GM19099 (cell line): ENCODE measurements around the gene CIRBP.

Source experiments
- POLR2A ChIP-seq: IDR thresholded peaks from 3 replicates; pipeline ENCODE4 v1.6.1; 2011; ENCODE audit warnings: low read depth; ENCODE audit not compliant: insufficient read length; ENCODE audit errors: extremely low read depth

The CIRBP gene

DNA sequence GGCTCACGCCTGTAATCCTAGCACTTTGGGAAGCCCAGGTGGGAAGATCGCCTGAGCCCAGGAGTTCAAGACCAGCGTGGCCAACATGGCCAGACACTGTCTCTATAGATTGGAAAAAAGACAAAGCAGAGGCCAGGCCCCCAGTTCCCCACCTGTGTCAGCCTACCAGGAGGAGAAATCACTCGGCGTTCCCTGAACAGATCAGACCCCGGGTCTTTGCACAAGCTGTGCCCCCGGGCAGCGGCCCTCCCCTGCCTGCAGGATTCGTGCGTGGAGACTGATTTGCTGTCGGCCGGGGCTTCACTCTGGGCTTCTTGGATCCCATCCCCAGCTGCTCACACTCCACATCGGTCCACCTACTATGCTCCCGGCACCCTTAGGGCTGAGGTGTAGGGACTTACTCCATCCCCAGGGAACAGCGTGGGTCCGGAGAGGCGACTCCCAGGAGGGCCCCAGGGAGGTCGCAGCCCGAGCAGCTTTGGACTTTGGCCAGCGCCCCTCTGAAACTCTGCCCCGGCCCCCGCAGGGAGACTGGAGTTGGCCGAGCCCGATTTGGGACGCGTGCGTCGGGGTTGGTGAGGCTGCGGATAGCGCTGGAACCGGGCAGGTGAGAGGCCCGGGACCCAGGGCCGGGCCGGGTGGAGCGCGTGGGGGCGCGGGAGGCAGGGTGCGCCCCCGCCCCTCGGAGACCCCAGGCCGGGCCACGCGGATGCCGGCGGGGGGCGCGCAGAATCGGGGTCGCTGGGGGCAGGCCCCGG lies 16.0 kb downstream of the CIRBP start:
- TF ChIP-seq POLR2A = no peak

DNA sequence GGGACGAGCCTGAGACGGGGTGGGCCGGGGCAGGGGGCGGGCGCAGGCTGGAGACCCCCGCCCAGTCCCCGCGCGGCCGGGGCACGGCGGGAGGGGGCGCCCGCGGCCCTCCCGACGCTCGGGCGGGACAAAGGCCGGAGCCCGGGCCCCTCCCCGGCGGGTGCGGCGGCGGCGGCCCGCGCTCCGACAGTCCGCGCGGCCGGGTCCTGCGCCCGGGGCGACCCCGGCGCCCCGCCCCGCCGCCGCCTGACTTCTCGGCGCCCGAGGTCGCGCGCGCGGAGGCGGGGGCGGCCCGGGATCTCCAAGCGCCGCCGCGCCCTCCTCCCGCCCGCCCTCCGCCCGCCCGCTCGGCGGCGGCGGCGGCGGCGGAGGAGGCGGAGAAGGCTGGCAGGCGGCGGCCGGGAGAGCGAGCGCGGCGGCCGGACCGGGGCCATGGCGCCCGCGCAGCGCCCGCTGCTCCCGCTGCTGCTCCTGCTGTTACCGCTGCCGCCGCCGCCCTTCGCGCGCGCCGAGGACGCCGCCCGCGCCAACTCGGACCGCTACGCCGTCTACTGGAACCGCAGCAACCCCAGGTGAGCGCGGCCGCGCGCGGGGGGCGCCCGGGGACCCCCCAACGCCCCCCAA lies 16.7 kb downstream of the CIRBP start, which contains the start of gene EFNA2:
Gene EFNA2 (plus strand): TSS at position 137 of the 624 bp plus-strand sequence. CDS start 296 bp downstream, at position 433.
- no peak for TF ChIP-seq POLR2A

DNA sequence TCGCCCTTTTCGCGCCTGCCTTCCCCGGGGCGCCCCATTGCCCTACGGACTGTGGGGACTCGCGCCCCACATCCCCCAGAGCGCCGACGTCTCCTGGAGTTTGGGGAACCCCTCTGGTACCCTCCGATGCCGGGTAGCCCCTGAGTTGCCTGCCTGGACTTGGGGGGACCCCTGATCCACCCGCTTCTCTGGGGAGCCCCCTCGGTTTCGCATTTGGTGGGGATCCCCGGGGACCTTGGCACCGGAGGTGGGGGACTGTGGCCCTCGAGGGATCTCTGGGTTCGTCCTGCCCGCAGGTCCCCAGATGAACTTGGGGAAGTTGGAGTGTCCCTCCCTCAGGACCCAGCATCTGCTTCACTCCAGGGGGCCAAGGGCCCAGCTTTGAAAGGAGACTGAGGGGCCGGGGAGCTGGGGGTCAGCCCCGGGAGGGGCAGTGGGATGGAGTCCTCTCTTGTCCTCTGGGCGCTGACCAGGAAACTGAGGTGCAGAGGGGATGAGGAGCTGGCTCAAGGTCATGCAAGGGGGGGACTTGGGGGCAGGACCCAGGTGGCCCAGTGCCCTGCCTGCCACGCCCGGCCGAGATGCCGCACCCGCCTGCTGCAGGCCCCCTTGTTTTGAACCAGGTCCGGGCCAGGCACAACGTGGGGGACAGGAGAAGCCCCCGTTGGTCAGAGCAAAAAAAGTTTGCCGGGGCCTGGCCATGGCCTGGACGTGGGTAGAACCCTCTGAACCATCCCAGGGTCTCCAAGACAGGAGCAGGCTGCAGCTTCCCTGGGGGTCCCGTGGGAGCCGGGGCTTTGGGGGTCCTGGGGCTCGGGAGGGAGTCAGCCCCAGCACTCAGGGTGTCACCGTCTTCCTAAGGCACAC lies 17.6 kb downstream of the CIRBP start:
- TF ChIP-seq POLR2A = no peak

- TF ChIP-seq POLR2A = no peak
Measured at GRCh38 chr19:1287354-1288225, 18.5 kb downstream of the CIRBP start.

- no peak for TF ChIP-seq POLR2A
Measured at GRCh38 chr19:1288226-1288612, 19.1 kb downstream of the CIRBP start.

DNA sequence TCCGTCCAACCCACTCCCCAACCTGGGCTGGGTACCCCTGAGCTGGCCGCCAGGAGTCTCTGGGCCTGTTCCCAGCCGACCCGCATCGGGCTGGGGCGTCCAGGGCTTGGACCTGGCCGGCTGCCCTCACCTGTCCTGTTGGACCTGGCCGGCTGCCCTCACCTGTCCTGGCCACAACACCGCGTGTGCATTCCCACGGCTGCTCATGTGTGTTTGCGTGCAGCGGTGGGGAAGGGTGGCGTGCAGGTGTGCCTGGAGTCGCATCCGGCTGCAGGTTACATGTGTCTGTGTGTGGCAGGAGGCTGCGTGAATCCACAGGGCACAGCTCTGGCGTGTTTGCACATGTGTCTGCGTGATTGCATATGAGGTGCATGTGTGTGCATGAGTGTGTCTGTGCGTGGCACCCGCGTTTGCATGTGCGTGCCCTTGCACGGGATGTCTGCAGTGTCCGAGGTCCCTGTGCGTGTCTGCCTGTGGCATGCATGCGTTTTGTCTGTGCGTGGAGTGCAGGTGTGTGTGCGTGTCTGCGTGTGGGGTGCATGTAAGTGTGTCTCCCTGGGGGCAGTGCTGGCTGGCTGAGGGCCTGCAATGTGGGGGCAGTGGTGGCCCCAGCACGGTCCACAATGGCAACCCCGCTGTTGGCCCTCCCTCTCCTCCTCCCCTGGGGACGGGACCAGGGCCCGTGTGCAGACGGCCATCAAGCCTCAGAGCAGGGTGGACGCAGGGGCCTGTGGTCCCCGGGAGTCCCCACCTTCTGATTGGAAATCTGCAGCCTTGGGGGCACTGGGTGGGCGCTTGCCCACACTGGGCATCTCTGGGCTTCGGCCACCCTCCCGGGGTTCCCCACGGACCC lies 19.9 kb downstream of the CIRBP start:
- TF ChIP-seq POLR2A = no peak

GRCh38 chr19:1289686-1290025 lies 20.5 kb downstream of the CIRBP start:
- no peak for TF ChIP-seq POLR2A

GRCh38 chr19:1290196-1290702 lies 21.1 kb downstream of the CIRBP start:
- no peak for TF ChIP-seq POLR2A

- TF ChIP-seq POLR2A = no peak
Measured at GRCh38 chr19:1290703-1291651, 21.8 kb downstream of the CIRBP start.

DNA sequence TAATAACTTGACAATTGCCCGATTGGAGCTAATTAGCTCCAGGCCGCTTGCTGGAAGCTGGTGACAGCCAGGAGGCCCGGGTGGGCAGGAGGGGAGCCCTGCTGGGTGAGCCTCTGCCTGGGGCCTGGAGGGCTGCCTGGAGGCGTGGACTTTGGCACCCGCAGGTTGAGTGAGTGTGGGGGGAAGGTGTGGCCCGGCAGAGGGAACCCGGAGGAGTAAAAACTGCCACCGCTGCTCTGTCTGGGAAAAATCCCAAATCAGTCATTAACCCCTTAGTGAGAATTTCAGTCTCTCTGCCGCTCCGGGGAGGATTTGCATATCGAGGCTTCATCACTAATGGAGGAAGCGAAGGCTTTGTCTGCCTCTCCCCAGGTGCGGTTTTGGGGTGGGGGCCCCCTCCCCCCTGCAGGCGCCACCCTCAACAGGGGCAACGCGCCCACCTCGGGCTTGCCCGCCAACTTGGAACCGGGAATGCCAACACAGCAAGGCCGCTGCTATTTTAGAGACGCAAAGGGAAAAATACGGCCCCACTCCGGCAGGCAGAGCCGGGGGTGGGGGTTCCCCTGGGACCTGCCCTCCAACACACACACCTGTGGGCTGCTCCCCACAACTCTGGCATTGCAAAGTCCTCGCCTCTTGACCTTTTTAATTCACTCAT lies 22.8 kb downstream of the CIRBP start:
- TF ChIP-seq POLR2A = no peak

DNA sequence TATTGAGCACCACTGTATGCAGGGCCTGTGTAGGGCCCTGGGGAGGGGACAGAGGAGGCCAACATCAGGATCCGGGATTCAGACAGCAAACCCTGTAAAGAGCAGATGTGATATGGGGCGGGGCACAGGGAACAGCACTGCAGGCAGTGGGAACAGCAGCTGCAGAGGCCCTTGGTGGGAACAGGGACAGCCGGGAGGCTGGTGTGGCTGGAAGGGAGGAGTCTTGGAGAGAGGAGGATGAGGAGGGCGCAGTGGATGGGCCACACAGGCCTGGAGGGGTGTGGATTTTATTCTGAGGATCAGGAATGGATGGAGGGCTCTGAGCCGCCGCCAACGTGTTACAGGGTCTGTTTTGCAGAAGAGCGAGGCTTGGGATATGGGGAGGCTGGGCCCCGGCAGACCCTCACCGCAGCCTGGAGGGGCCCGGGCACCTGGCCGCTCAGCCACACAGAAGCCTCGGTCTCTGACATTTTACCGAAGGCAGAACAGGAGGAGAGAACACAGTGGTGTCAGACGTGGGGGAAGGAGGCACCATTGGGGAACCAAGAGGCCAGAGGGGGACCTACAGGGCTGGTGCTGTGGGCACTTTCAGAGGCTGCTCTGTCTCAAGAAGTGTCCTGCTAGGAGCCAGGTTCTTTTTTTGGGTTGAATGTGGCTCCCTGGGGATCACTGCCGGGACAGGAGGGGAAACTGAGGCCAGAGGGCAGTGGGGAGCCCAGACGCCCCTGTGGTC lies 23.5 kb downstream of the CIRBP start:
- TF ChIP-seq POLR2A = no peak
